Lung (tissue), 12 donors: ENCODE results near the gene ZFYVE28. TPM values are rescaled to one million over a fixed set of nuclear protein-coding genes. Genes with fewer than 3 reads are reported as not detected.
A peak's percentile ranks its signal among the peaks of the same experiment; 100 is the strongest.
"Not testable (repeated sequence)": the region's sequence is repeated elsewhere in the genome, so short reads cannot be mapped to it uniquely, and the experiment has no call there.

Experiments
- ATAC-seq: fragments of 200-7000 bp; cut with Tn5 transposase; one replicate; pipeline ENCODE4 v1.9.1; 2020; ENCODE audit warnings: moderate number of reproducible peaks; ENCODE audit not compliant: insufficient read depth, low FRiP score
- DNase-seq, 3 donors: peaks; one replicate each; pipeline ENCODE4 v3.0.0-alpha.2; 2013 to 2017
- H3K27ac ChIP-seq, 2 donors: one replicate each; pipeline ENCODE4 v1.5.1; 2013; ENCODE audit warnings: mild to moderate bottlenecking in 2 of 2, moderate library complexity in 2 of 2, control low read depth in 1 of 2, inconsistent platforms in 1 of 2, low read depth in 1 of 2, low read length in 1 of 2
- H3K27me3 ChIP-seq, 3 donors: one replicate each; pipeline ENCODE4 v1.5.1; 2013; ENCODE audit warnings: low read length in 2 of 3; ENCODE audit not compliant: control insufficient read depth in 3 of 3, insufficient read depth in 3 of 3
- H3K36me3 ChIP-seq, 4 donors: one replicate each; pipeline ENCODE4 v1.5.1; 2013; ENCODE audit warnings: low read length in 4 of 4, mild to moderate bottlenecking in 1 of 4, moderate library complexity in 1 of 4; ENCODE audit not compliant: control insufficient read depth in 4 of 4, insufficient read depth in 4 of 4
- H3K4me1 ChIP-seq, 5 donors: one replicate each; pipeline ENCODE4 v1.5.1; 2013; ENCODE audit warnings: low read length in 5 of 5, mild to moderate bottlenecking in 2 of 5, moderate library complexity in 1 of 5; ENCODE audit not compliant: control insufficient read depth in 5 of 5, insufficient read depth in 5 of 5
- H3K4me3 ChIP-seq: one replicate; pipeline ENCODE4 v1.5.1; 2013; ENCODE audit warnings: mild to moderate bottlenecking, control low read depth, moderate library complexity
- H3K9ac ChIP-seq, 2 donors: one replicate each; pipeline ENCODE4 v1.5.1; 2013; ENCODE audit warnings: low read length in 2 of 2, control low read depth in 1 of 2; ENCODE audit not compliant: insufficient read depth in 1 of 2
- H3K9me3 ChIP-seq, 4 donors: one replicate each; pipeline ENCODE4 v1.5.1; 2013; ENCODE audit warnings: low read length in 3 of 4, mild to moderate bottlenecking in 1 of 4, moderate library complexity in 1 of 4; ENCODE audit not compliant: control insufficient read depth in 4 of 4, insufficient read depth in 3 of 4
- CTCF ChIP-seq: IDR thresholded peaks from 2 replicates; pipeline ENCODE4 v1.5.1; 2012; ENCODE audit warnings: mild to moderate bottlenecking; ENCODE audit errors: control extremely low read depth, extremely low read depth
- WGBS, 2 donors: extraction: QIAGEN DNeasy Blood & Tissue Kit; methylation state at CpG; one replicate each; pipeline ENCODE4 v1.1.7; 2013; 5-methylcytosine and 5-hydroxymethylcytosine counted together
- polyA plus RNA-seq, 2 donors: library from polyadenylated mRNA; stranded (reverse); fragments of 200-250 nt; gene quantifications; one replicate each; pipeline ENCODE4 v1.2.1, GENCODE V29; 2013
- total RNA-seq, 2 donors: library from RNA; depleted of rRNA in 1 of 2; stranded (reverse); fragments of >200 nt in 1 of 2; gene quantifications; one replicate each; pipeline ENCODE4 v1.2.1, GENCODE V29; 2014 to 2021
- donor health status: control.
- donor health status: control.
- donor health status: Bipolar disorder and iron deficiency.
- donor health status: healthy.
- donor health status: DM: yes; HTN: yes; CAD: no.

ZFYVE28 gene
- total and polyA plus RNA-seq, 4 donors, result 6.8 to 10.3 (median 7.6) TPM

- H3K4me3 ChIP-seq, result no peak overlapping the region
- ATAC-seq, result no peak
- no peak overlapping the region for H3K9ac ChIP-seq
- H3K27me3 ChIP-seq, result no peaks in the 10 kb centered on the region
- WGBS, 2 donors, result 78 to 82% methylated on average over 29 of the region's 29 CpGs
- H3K9me3 ChIP-seq, result peaks cover 0 to 2% (median 0%) of the 10 kb centered on the region in 4 donors
- no peaks in the 10 kb centered on the region for H3K36me3 ChIP-seq
- H3K27ac ChIP-seq, result no peak overlapping the region
- H3K4me1 ChIP-seq, result no peaks in the 10 kb centered on the region
- TF ChIP-seq CTCF, result no peak
- DNase-seq, result no peak
Observed at GRCh38 chr4:2433609-2434350, 15.3 kb upstream of the ZFYVE28 start.

- H3K36me3 ChIP-seq, result no peaks in the 10 kb centered on the region
Observed at GRCh38 chr4:2432991-2433530, 14.6 kb upstream of the ZFYVE28 start.

GRCh38 chr4:2432004-2432403, 13.6 kb upstream of the ZFYVE28 start:
- Histone ChIP-seq H3K4me1 (no peaks in the 10 kb centered on the region), H3K4me3 (no peak overlapping the region)
- TF ChIP-seq CTCF, result no peak

More at GRCh38 chr4:2432991-2433530, 14.6 kb upstream of the ZFYVE28 start:
- Histone ChIP-seq H3K27ac (no peak overlapping the region), H3K9me3 (peaks cover 0 to 2% (median 0%) of the 10 kb centered on the region in 4 donors), H3K4me1 (no peaks in the 10 kb centered on the region), H3K4me3 (no peak overlapping the region), H3K9ac (no peak overlapping the region), H3K27me3 (no peaks in the 10 kb centered on the region)
- WGBS, 2 donors, result 65 to 74% methylated on average over 20 of the region's 20 CpGs
- DNase-seq, result no peak
- TF ChIP-seq CTCF, result no peak
- no peak for ATAC-seq

GRCh38 chr4:2429945-2430757, 11.7 kb upstream of the ZFYVE28 start:
- H3K36me3 ChIP-seq, H3K27ac ChIP-seq, H3K9ac ChIP-seq, H3K4me3 ChIP-seq, H3K4me1 ChIP-seq, H3K27me3 ChIP-seq, ATAC-seq, H3K9me3 ChIP-seq: not testable (repeated sequence)
- DNase-seq, result peak in 1 of 3 donors; percentile 28
- 45 to 67% methylated on average over 28 to 29 of the region's 49 CpGs for WGBS, 2 donors

More at GRCh38 chr4:2432004-2432403, 13.6 kb upstream of the ZFYVE28 start:
- DNase-seq, result no peak
- H3K27ac ChIP-seq, result no peak overlapping the region
- H3K36me3 ChIP-seq, result no peaks in the 10 kb centered on the region
- H3K9ac ChIP-seq, result no peak overlapping the region
- ATAC-seq, result no peak
- H3K9me3 ChIP-seq, result peaks cover 0 to 2% (median 0%) of the 10 kb centered on the region in 4 donors
- no peaks in the 10 kb centered on the region for H3K27me3 ChIP-seq
